Measurements from ENCODE around the gene XAB2.

The XAB2 gene

GRCh38 chr19:7629347-7630054 is at the start of gene XAB2, which contains the start of gene PET100 (continued):
- peak; percentile 67 for TF ChIP-seq ZNF518A (tag by site-specific recombination; conservative IDR thresholded peaks at IDR 0.05; ENCODE audit: low read depth)
- TF ChIP-seq ZSCAN4 (tag by site-specific recombination; IDR thresholded peaks at IDR 0.05): no peak
- no peak for TF ChIP-seq ZNF600 (tag by site-specific recombination; IDR thresholded peaks at IDR 0.05)
- TF ChIP-seq ZBTB11 (tag by site-specific recombination; conservative IDR thresholded peaks at IDR 0.05; ENCODE audit: low read depth): peak; percentile 56
- TF ChIP-seq ZNF354C (tag by site-specific recombination; IDR thresholded peaks at IDR 0.05; ENCODE audit: borderline replicate concordance, low read depth): no peak
- peak; percentile 72 for TF ChIP-seq ZNF2 (tag by site-specific recombination; IDR thresholded peaks at IDR 0.05)
- no peak for TF ChIP-seq ZNF132 (tag by site-specific recombination; IDR thresholded peaks at IDR 0.05; ENCODE audit: borderline replicate concordance)
- no peak for TF ChIP-seq ZNF138 (tag by site-specific recombination; IDR thresholded peaks at IDR 0.05; ENCODE audit: borderline replicate concordance)
- peak; percentile 60 for TF ChIP-seq PRDM10 (tag by site-specific recombination; IDR thresholded peaks at IDR 0.05)
- TF ChIP-seq ZBTB8A (tag by site-specific recombination; IDR thresholded peaks at IDR 0.05): no peak
- no peak for TF ChIP-seq ZNF473 (tag by site-specific recombination; IDR thresholded peaks at IDR 0.05)
- TF ChIP-seq TSHZ1 (tag by site-specific recombination; IDR thresholded peaks at IDR 0.05; ENCODE audit: borderline replicate concordance): peak; percentile 19; the same call in 1 of the 2 replicates
- TF ChIP-seq ZNF785 (tag by site-specific recombination; IDR thresholded peaks at IDR 0.05): no peak
- no peak for TF ChIP-seq ZBTB44 (tag by site-specific recombination; IDR thresholded peaks at IDR 0.05)
- TF ChIP-seq ZNF701 (tag by site-specific recombination; IDR thresholded peaks at IDR 0.05): no peak
- TF ChIP-seq ZNF391 (tag by site-specific recombination; IDR thresholded peaks at IDR 0.05; ENCODE audit: borderline replicate concordance, low read depth): 0 out of 2 replicates have a peak, but pooled peaks have one; percentile 32
- no peak for TF ChIP-seq ZNF350 (tag by site-specific recombination; IDR thresholded peaks at IDR 0.05)
- no peak for TF ChIP-seq KLF9 (tag by site-specific recombination; IDR thresholded peaks at IDR 0.05; ENCODE audit: low read depth)
- TF ChIP-seq ZNF266 (tag by site-specific recombination; IDR thresholded peaks at IDR 0.05; ENCODE audit: low read depth): no peak
- TF ChIP-seq ZBTB21 (tag by site-specific recombination; IDR thresholded peaks at IDR 0.05): peak; percentile 68

Data from HEK293 (cell line).